Measurements from ENCODE around the gene AMOTL2.

AMOTL2 gene

GRCh38 chr3:134374105-134374790 is at the start of gene AMOTL2:
Gene AMOTL2, minus strand, starts transcription at chr3:134374447. Its CDS starts 3,014 bp downstream, at chr3:134371433.
- peak; percentile 98 for DNase-seq (ENCODE audit: low spot score)

- DNase-seq (ENCODE audit: low spot score), result peak; percentile 78
These were observed 48.9 kb upstream of the AMOTL2 start for GRCh38 chr3:134423153-134423552.

DNA sequence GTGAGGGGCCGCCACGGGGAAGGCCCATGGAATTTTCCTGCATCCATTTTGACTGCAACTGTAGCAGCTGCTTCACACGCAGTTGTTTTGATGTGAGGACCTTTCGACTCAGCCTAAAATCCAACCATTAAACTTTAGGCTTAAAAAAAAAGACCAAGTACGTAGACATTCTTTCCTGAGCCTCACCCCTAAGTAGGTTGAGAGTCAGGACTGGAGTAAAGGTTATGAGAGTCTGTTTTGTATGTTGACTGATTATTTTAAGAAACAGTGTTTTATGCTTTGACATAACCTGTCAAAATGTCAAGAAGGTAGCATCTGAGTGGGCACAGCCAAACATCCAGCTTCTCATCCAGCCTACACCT is 45.7 kb upstream of the AMOTL2 start:
- no peak for DNase-seq (ENCODE audit: low spot score)

- DNase-seq (ENCODE audit: low spot score), result no peak
These were observed 45.1 kb upstream of the AMOTL2 start for GRCh38 chr3:134419214-134419959.

DNA sequence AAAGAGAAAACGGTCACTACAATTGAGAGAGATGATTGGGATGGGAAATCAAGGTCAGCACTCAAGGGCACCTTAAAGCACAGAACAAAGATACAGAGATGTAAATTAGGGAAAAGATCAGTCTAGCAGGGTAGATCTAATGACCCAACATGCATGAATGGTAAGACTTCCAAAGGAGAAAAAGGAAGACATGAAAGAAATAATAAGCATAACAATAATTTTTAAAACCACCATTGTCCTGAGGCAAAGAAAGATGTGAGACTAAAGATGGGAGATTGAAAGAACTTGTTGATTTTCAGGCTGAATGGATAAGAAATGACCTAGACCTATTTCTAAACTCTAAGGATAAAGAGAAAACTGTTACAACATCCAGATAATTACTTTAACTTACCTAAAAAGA is 34.8 kb upstream of the AMOTL2 start:
- DNase-seq (ENCODE audit: low spot score), result no peak

- peak; percentile 31 for DNase-seq (ENCODE audit: low spot score)
These were observed 33.0 kb upstream of the AMOTL2 start for GRCh38 chr3:134407239-134407625.

DNA sequence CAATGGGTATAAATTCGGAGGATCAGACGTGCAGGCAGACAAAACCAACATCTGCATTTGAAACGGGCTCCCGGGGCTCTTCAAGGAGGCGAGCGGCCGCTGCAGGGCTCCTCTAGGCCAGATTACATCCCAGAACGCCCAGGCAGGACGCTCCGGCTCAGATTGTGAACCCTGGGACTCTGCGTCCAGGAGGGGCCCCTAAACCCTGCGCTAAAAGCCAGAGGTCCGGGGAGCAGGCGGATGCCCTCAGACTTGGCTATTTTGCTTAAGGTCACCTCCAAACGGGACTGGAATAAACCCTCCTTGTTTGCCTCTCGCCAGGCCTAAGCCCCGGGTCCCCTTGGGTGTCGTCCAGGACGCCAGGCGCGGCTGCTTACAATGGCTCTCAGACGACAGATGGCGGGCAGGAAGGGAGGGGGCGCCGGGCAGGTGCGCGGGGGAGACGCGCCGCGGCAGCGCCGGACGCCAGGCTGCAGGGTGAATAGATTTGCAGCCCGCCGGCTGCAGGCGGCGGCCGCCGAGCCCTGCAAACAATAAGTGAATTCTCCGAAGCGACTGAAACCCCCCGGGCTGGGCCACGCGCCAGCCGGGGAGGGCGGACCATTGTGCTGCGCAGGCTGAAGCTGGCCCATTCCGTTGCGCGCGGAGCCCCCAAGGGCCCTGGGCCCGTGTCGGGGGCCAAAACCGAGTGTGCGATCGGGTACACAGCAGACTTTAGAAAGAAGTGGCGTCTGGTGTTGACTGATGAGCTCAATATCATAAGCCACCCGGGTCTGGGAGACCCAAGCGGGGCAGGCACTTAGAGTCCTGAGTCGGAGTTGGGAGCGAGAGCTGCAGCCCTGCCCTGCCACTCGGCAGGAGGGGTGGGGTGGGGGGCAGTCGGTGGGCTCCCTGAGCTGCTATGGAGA is 32.3 kb upstream of the AMOTL2 start:
- DNase-seq (ENCODE audit: low spot score), result no peak

- no peak for DNase-seq (ENCODE audit: low spot score)
These were observed 30.2 kb upstream of the AMOTL2 start for GRCh38 chr3:134404366-134404885.

DNA sequence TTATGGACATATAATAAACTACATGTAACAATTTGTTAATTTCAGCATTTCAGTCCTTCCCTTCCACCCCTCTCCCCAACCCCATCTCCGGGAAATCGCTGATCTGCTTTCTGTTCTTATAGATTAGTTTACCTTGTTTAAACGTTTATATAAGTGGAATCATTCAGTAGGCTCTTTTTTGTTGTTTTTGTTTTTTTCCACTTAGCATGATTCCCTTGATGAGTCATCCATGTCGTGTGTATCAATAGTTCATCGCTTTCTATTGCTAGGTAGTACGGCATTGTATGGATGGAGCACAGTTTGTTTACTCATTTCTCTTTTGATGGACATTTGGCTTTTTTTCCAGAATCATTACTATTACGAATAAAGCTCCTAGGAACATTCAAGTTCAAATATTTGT is 23.5 kb upstream of the AMOTL2 start:
- no peak for DNase-seq (ENCODE audit: low spot score)

DNA sequence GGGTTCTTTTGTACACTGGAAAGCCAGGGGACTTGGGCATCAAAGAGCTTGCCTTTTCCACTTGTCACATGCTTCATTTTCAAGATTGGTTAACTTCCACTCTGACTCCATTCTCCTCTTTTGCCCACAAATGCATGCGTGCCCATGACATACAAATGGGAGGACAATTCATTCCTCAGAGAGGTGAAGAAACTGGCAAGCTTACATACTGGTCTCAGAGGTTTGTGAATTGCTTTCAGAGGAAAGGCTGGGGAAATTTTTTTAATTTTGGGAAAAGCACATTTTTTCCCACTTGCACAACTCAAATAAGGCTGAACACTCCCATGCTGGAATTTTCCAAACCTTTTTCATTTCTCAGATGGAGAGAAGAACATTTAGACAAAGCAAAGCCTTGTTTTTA is 20.9 kb upstream of the AMOTL2 start:
- no peak for DNase-seq (ENCODE audit: low spot score)

DNA sequence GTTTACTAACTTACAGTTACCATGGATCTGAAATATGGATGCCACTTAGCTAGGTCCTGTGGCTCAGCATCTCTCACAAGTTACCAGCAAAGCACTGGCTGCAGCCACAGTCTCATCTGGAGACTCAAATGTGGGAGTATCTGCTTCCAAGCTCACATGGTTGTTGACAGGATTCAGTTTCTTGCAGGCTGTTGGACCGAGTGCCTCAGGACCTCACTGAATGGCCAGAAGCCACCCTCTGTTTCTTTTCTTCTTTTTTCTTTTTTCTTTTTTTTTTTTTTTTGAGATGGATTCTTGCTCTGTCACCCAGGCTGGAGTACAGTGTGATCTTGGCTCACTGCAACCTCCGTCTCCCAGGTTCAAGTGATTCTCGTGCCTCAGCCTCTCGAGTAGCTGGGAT is 20.1 kb upstream of the AMOTL2 start:
- no peak for DNase-seq (ENCODE audit: low spot score)

GRCh38 chr3:134393074-134393473 is 18.8 kb upstream of the AMOTL2 start:
- DNase-seq (ENCODE audit: low spot score), result no peak

- DNase-seq (ENCODE audit: low spot score), result no peak
These were observed 18.2 kb upstream of the AMOTL2 start for GRCh38 chr3:134392336-134392983.

DNA sequence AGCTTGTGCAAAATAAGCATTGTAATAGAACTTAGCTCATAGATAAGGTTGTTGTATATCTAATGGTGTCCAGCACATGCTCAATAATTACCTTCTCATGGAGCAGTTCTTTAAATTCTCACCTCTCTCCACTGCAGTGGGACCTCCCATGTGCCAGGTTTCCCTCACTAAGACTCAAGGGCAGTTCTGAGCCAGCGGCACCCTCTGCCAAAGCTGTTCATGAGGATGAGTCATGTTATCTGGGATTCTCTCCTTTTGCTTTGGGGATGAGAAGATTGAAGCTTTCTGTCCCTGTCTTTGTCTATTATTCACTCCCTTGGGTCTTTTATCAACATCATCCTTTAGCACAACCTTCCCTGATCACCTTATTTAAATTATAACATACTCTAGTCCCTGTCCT is 15.6 kb upstream of the AMOTL2 start:
- no peak for DNase-seq (ENCODE audit: low spot score)

DNA sequence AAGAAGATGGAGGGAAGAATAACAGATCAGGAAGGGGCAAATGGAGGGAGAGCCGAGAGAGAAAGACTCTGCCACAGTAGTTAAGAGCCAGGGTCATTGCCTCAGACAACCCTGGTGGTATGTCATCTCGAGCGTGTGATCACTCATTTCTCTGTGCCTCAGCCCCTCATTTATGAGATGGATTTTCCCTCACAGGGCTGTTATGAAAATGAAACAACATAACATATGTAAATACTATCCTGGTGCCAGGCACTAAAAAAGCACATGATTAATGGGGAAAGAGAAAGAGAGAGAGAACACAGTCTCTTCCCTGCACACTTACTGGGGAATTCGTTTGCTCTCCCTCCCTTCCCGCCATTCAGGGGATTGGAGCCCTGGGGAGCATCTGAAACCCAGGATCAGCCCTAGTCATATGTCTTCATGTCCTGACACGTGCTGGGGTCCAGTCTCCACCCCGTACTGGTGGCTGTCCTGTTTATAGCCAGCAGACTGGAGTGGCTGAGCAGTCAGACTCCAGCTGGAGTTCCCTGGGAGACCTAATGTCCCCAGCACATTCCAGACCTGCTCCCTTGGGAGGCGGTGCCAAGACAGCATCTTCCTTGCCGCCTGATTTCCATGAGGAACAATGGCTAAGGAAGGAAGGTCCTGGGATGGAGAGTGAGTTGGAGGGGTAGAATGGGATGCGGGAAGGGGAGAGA is 14.7 kb upstream of the AMOTL2 start:
- DNase-seq (ENCODE audit: low spot score), result no peak

GRCh38 chr3:134388292-134388691 is 14.0 kb upstream of the AMOTL2 start:
- DNase-seq (ENCODE audit: low spot score), result no peak

GRCh38 chr3:134387293-134387692 is 13.0 kb upstream of the AMOTL2 start:
- no peak for DNase-seq (ENCODE audit: low spot score)

DNA sequence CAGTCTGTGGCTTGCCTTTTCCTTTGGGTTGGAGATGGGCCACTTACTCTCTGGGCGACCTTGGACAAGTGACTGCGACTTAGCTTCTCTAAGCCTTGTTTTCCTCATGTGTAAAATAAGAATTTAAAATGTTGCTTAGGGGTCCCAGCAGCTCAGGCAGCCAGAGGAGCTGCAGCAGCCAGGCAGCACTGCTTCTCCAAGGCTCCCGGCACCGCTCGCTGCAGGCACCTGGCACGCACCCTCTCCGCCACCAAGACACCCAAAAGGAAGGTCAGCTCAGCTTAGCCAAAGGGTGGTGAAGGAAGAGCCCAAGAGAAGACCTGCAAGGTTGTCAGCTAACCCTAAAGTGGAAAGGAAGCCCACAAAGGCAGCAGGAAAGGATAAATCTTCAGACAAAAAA is 10.7 kb upstream of the AMOTL2 start:
- DNase-seq (ENCODE audit: low spot score), result no peak

- no peak for DNase-seq (ENCODE audit: low spot score)
These were observed 7.7 kb upstream of the AMOTL2 start for GRCh38 chr3:134381831-134382442.

GRCh38 chr3:134381076-134381475 is 6.8 kb upstream of the AMOTL2 start:
- DNase-seq (ENCODE audit: low spot score), result no peak

- no peak for DNase-seq (ENCODE audit: low spot score)
These were observed 6.0 kb upstream of the AMOTL2 start for GRCh38 chr3:134380249-134380648.
